Measurements from ENCODE around the gene SAC3D1. TPM values are rescaled to one million over a fixed set of nuclear protein-coding genes. Genes with fewer than 3 reads are reported as not detected.

SAC3D1 gene
- total and polyA plus RNA-seq, 9 of the 15 experiments (the other 6 are each of a cell fraction or from before 2014, with no cell fraction given) = 0.20 to 35.2 (median 5.8) TPM

DNA sequence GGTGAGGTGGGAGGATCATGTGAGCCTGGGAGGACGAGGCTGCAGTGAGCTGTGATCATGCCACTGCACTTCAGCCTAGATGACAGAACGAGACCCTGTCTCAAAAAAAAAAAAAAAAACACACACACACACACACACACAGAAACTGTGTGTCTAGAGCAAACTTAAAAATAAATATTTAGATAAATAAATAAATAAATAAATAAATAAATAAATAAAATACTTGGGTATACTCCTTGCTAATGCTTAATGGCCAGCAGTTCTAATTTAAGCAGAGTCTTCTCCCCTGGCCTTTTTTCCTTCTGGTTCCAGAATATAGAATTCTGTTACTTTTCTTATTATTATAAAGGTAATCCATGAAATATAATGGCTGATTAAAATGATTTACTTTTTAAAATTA lies 32.1 kb upstream of the SAC3D1 start (continued):
- TF ChIP-seq, protein P1, sequence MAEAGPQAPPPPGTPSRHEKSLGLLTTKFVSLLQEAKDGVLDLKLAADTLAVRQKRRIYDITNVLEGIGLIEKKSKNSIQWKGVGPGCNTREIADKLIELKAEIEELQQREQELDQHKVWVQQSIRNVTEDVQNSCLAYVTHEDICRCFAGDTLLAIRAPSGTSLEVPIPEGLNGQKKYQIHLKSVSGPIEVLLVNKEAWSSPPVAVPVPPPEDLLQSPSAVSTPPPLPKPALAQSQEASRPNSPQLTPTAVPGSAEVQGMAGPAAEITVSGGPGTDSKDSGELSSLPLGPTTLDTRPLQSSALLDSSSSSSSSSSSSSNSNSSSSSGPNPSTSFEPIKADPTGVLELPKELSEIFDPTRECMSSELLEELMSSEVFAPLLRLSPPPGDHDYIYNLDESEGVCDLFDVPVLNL (CRISPR knock-in tag; IDR thresholded peaks at IDR 0.05; ENCODE audit: low read depth) = no peak
- no peak for TF ChIP-seq ZNF175 (CRISPR knock-in tag; IDR thresholded peaks at IDR 0.05; ENCODE audit: low read depth)
- no peak for TF ChIP-seq ZFP1 (CRISPR knock-in tag; IDR thresholded peaks at IDR 0.05)
- TF ChIP-seq, protein P2, sequence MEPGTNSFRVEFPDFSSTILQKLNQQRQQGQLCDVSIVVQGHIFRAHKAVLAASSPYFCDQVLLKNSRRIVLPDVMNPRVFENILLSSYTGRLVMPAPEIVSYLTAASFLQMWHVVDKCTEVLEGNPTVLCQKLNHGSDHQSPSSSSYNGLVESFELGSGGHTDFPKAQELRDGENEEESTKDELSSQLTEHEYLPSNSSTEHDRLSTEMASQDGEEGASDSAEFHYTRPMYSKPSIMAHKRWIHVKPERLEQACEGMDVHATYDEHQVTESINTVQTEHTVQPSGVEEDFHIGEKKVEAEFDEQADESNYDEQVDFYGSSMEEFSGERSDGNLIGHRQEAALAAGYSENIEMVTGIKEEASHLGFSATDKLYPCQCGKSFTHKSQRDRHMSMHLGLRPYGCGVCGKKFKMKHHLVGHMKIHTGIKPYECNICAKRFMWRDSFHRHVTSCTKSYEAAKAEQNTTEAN (CRISPR knock-in tag; IDR thresholded peaks at IDR 0.05) = no peak
- TF ChIP-seq, protein P3, sequence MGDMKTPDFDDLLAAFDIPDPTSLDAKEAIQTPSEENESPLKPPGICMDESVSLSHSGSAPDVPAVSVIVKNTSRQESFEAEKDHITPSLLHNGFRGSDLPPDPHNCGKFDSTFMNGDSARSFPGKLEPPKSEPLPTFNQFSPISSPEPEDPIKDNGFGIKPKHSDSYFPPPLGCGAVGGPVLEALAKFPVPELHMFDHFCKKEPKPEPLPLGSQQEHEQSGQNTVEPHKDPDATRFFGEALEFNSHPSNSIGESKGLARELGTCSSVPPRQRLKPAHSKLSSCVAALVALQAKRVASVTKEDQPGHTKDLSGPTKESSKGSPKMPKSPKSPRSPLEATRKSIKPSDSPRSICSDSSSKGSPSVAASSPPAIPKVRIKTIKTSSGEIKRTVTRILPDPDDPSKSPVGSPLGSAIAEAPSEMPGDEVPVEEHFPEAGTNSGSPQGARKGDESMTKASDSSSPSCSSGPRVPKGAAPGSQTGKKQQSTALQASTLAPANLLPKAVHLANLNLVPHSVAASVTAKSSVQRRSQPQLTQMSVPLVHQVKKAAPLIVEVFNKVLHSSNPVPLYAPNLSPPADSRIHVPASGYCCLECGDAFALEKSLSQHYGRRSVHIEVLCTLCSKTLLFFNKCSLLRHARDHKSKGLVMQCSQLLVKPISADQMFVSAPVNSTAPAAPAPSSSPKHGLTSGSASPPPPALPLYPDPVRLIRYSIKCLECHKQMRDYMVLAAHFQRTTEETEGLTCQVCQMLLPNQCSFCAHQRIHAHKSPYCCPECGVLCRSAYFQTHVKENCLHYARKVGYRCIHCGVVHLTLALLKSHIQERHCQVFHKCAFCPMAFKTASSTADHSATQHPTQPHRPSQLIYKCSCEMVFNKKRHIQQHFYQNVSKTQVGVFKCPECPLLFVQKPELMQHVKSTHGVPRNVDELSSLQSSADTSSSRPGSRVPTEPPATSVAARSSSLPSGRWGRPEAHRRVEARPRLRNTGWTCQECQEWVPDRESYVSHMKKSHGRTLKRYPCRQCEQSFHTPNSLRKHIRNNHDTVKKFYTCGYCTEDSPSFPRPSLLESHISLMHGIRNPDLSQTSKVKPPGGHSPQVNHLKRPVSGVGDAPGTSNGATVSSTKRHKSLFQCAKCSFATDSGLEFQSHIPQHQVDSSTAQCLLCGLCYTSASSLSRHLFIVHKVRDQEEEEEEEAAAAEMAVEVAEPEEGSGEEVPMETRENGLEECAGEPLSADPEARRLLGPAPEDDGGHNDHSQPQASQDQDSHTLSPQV (IDR thresholded peaks at IDR 0.05) = no peak
- no peak for TF ChIP-seq MAFK (IDR thresholded peaks at IDR 0.05; ENCODE audit: low read length)
- TF ChIP-seq PML (IDR thresholded peaks at IDR 0.05; ENCODE audit: low read length) = no peak
- TF ChIP-seq ZKSCAN1 (IDR thresholded peaks at IDR 0.05; ENCODE audit: low read depth, low read length) = no peak
- no peak for TF ChIP-seq CBX8 (IDR thresholded peaks at IDR 0.05; ENCODE audit: borderline replicate concordance, extremely low read depth, low read depth, low read length, poor library complexity, severe bottlenecking)
- TF ChIP-seq, protein P4, sequence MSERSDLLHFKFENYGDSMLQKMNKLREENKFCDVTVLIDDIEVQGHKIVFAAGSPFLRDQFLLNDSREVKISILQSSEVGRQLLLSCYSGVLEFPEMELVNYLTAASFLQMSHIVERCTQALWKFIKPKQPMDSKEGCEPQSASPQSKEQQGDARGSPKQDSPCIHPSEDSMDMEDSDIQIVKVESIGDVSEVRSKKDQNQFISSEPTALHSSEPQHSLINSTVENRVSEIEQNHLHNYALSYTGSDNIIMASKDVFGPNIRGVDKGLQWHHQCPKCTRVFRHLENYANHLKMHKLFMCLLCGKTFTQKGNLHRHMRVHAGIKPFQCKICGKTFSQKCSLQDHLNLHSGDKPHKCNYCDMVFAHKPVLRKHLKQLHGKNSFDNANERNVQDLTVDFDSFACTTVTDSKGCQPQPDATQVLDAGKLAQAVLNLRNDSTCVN (CRISPR knock-in tag; IDR thresholded peaks at IDR 0.05) = no peak
